ENCODE data around the gene OR10R2. TPM values are rescaled to one million over a fixed set of nuclear protein-coding genes. Genes with fewer than 3 reads are reported as not detected.
"Not testable (repeated sequence)": the region's sequence is repeated elsewhere in the genome, so short reads cannot be mapped to it uniquely, and the experiment has no call there.

OR10R2 gene
- not detected for total RNA-seq

GRCh38 chr1:158471920-158472319, at the start of gene OR10R2:
TSS of gene OR10R2 (plus strand) at chr1:158472220. CDS start at chr1:158472326, 106 bp downstream.
- no peak for ATAC-seq

GRCh38 chr1:158425027-158425426, 47.0 kb upstream of the OR10R2 start:
- no peak for ATAC-seq

- no peak for ATAC-seq
Observed at GRCh38 chr1:158426137-158426536, 45.9 kb upstream of the OR10R2 start, which contains the start of gene OR10K2. TSS of gene OR10K2 (minus strand) at chr1:158426237. CDS start at chr1:158420866, 5,371 bp downstream.

- not testable (repeated sequence) for ATAC-seq
Observed at GRCh38 chr1:158430163-158430562, 41.9 kb upstream of the OR10R2 start.

- ATAC-seq, result no peak
Observed at GRCh38 chr1:158434741-158435140, 37.3 kb upstream of the OR10R2 start.

GRCh38 chr1:158445376-158445775, 26.6 kb upstream of the OR10R2 start:
- no peak for ATAC-seq

- ATAC-seq, result no peak
Observed at GRCh38 chr1:158454537-158454936, 17.5 kb upstream of the OR10R2 start.

GRCh38 chr1:158457246-158457645, 14.8 kb upstream of the OR10R2 start:
- no peak for ATAC-seq

GRCh38 chr1:158458263-158458662, 13.8 kb upstream of the OR10R2 start:
- ATAC-seq, result no peak

- no peak for ATAC-seq
Observed at GRCh38 chr1:158461534-158461933, 10.5 kb upstream of the OR10R2 start, which contains the start of gene OR10K1. TSS of gene OR10K1 (plus strand) at chr1:158461834. CDS start at chr1:158465562, 3,728 bp downstream.

- ATAC-seq, result no peak
Observed at GRCh38 chr1:158485455-158485854, 13.4 kb downstream of the OR10R2 start.

GRCh38 chr1:158491316-158491715, 19.3 kb downstream of the OR10R2 start:
- ATAC-seq, result no peak

GRCh38 chr1:158493054-158493453, 21.0 kb downstream of the OR10R2 start:
- ATAC-seq, result no peak

- ATAC-seq, result no peak
Observed at GRCh38 chr1:158494796-158495195, 22.8 kb downstream of the OR10R2 start.

- no peak for ATAC-seq
Observed at GRCh38 chr1:158496374-158496773, 24.4 kb downstream of the OR10R2 start.

- ATAC-seq, result no peak
Observed at GRCh38 chr1:158506369-158506987, 34.5 kb downstream of the OR10R2 start.

- ATAC-seq, result no peak
Observed at GRCh38 chr1:158507511-158507910, 35.5 kb downstream of the OR10R2 start.

GRCh38 chr1:158509471-158510156, 37.6 kb downstream of the OR10R2 start:
- ATAC-seq, result no peak

GRCh38 chr1:158516966-158517365, 44.9 kb downstream of the OR10R2 start:
- ATAC-seq, result no peak

- no peak for ATAC-seq
Observed at GRCh38 chr1:158520021-158520420, 48.0 kb downstream of the OR10R2 start.

- no peak for ATAC-seq
Observed at GRCh38 chr1:158520955-158521665, 49.1 kb downstream of the OR10R2 start.

GRCh38 chr1:158521666-158522058, 49.6 kb downstream of the OR10R2 start:
- ATAC-seq, result no peak

GRCh38 chr1:158527190-158527815, 55.3 kb downstream of the OR10R2 start:
- ATAC-seq, result no peak
